SK-N-SH (cell line): ENCODE results near the gene CNTN4. TPM values are rescaled to one million over a fixed set of nuclear protein-coding genes. Genes with fewer than 3 reads are reported as not detected.

Experiments used
- CTCF ChIA-PET: fragments of 300-600, 350-600 bp; formaldehyde crosslinking; extraction: SDS; loops from one replicate; lab custom pipeline; 2021; lab: Yijun Ruan, JAX
- POLR2A ChIA-PET: fragments of 350-600 bp; sonication (Branson Sonifier 250); formaldehyde crosslinking; extraction: SDS; loops from one replicate; lab custom pipeline; 2020; ENCODE audit warnings: antibody characterized with exemption, inconsistent platforms; lab: Yijun Ruan, JAX
- DNase-seq: peaks from one replicate; pipeline ENCODE4 v3.0.0; 2012
- H2AFZ ChIP-seq: fragments of 200-600 bp; sonication (generic); 2 replicates; pipeline ENCODE4 v1.8.1; 2016; ENCODE audit warnings: antibody characterized with exemption, mild to moderate bottlenecking, low read depth
- H3F3A ChIP-seq: fragments of 200-600 bp; sonication (generic); replicated peaks from 2 replicates; pipeline ENCODE3; 2016; ENCODE audit warnings: antibody characterized with exemption, mild to moderate bottlenecking; ENCODE audit not compliant: insufficient read depth
- H3K27ac ChIP-seq, 2 experiments: fragments of 200-500 bp in 1 of 2; fragments of 200-600 bp in 1 of 2; sonication (Bioruptor generic) in 1 of 2; sonication (generic), shearing (Covaris generic) in 1 of 2; 2 replicates each; pipeline versions ENCODE4 v1.5.1 to v1.6.1; 2014 to 2016; ENCODE audit warnings: low read depth in 2 of 2, inconsistent platforms in 1 of 2, low read length in 1 of 2, mild to moderate bottlenecking in 1 of 2, mixed read lengths in 1 of 2
- H3K27me3 ChIP-seq: fragments of 200-600 bp; sonication (generic), shearing (Covaris generic); 2 replicates; pipeline ENCODE4 v1.6.1; 2016; ENCODE audit warnings: mixed run types; ENCODE audit not compliant: insufficient read depth
- H3K36me3 ChIP-seq, 2 experiments: fragments of 200-500 bp in 1 of 2; fragments of 200-600 bp in 1 of 2; sonication (Bioruptor generic) in 1 of 2; sonication (generic) in 1 of 2; replicated peaks in 1 of 2; 2 replicates each; pipeline versions ENCODE3 to v1.5.1; 2014 to 2016; ENCODE audit warnings: low read length in 1 of 2, mild to moderate bottlenecking in 1 of 2; ENCODE audit not compliant: insufficient read depth in 2 of 2, control insufficient read depth in 1 of 2
- H3K4me1 ChIP-seq, 2 experiments: fragments of 200-500 bp in 1 of 2; fragments of 200-600 bp in 1 of 2; sonication (Bioruptor generic) in 1 of 2; sonication (generic), shearing (Covaris generic) in 1 of 2; 2 replicates each; pipeline versions ENCODE4 v1.5.1 to v1.6.1; 2014 to 2016; ENCODE audit warnings: low read depth in 1 of 2, low read length in 1 of 2, mixed run types in 1 of 2; ENCODE audit not compliant: insufficient read depth in 2 of 2, control insufficient read depth in 1 of 2
- H3K4me2 ChIP-seq: fragments of 200-600 bp; sonication (generic), shearing (Covaris generic); 2 replicates; pipeline ENCODE4 v1.6.1; 2017; ENCODE audit warnings: mixed run types
- H3K4me3 ChIP-seq, 2 experiments: fragments of 200-500 bp in 1 of 2; fragments of 200-600 bp in 1 of 2; sonication (Bioruptor generic) in 1 of 2; sonication (generic), shearing (Covaris generic) in 1 of 2; 2 replicates each; pipeline versions ENCODE4 v1.5.1 to v1.8.1; 2014 to 2016; ENCODE audit warnings: low read depth in 2 of 2, inconsistent platforms in 1 of 2, low read length in 1 of 2, mild to moderate bottlenecking in 1 of 2, mixed read lengths in 1 of 2, moderate library complexity in 1 of 2
- H3K79me2 ChIP-seq: fragments of 200-600 bp; sonication (generic); 2 replicates; pipeline ENCODE4 v1.8.1; 2017; ENCODE audit warnings: mild to moderate bottlenecking; ENCODE audit not compliant: insufficient read depth
- H3K9ac ChIP-seq: fragments of 200-600 bp; sonication (generic); 2 replicates; pipeline ENCODE4 v1.6.1; 2017; ENCODE audit warnings: mixed run types
- H3K9me2 ChIP-seq: fragments of 200-600 bp; sonication (generic); 2 replicates; pipeline ENCODE4 v1.6.1; 2017; ENCODE audit warnings: mixed run types
- H3K9me3 ChIP-seq: fragments of 200-600 bp; sonication (generic); 2 replicates; pipeline ENCODE4 v1.6.1; 2017; ENCODE audit warnings: mixed run types, mild to moderate bottlenecking, moderate library complexity
- H4K20me1 ChIP-seq: fragments of 200-600 bp; sonication (generic); 2 replicates; pipeline ENCODE4 v1.6.1; 2017; ENCODE audit warnings: mild to moderate bottlenecking, mixed run types; ENCODE audit not compliant: insufficient read depth
- EZH2phosphoT487 ChIP-seq: fragments of 200-600 bp; sonication (generic); IDR thresholded peaks from 2 replicates; pipeline ENCODE4 v1.6.1; 2017; ENCODE audit warnings: low read depth, mixed run types, mild to moderate bottlenecking, antibody characterized with exemption, moderate library complexity, borderline replicate concordance
- FOSL2 ChIP-seq: IDR thresholded peaks from 2 replicates; pipeline ENCODE4 v1.4.0; 2012; ENCODE audit warnings: low read depth, mild to moderate bottlenecking, moderate library complexity, borderline replicate concordance
- FOXJ3 ChIP-seq: sonication (generic); formaldehyde crosslinking; IDR thresholded peaks from 2 replicates; pipeline ENCODE4 v1.5.1; 2020; ENCODE audit warnings: mild to moderate bottlenecking, missing genetic modification reagents
- FOXM1 ChIP-seq: IDR thresholded peaks from 2 replicates; pipeline ENCODE4 v1.4.0; 2012; ENCODE audit warnings: low read depth, mild to moderate bottlenecking
- GABPA ChIP-seq: IDR thresholded peaks from 2 replicates; pipeline ENCODE4 v1.4.0; 2012; ENCODE audit warnings: low read depth, mild to moderate bottlenecking
- MEF2A ChIP-seq: IDR thresholded peaks from 2 replicates; pipeline ENCODE4 v1.4.0; 2012; ENCODE audit warnings: low read depth, borderline replicate concordance
- MXI1 ChIP-seq: IDR thresholded peaks from 2 replicates; pipeline ENCODE4 v1.6.1; 2012; ENCODE audit warnings: mild to moderate bottlenecking, low read depth, low read length, improper control_type of control experiment
- NFIC ChIP-seq: IDR thresholded peaks from 2 replicates; pipeline ENCODE4 v1.4.0; 2012; ENCODE audit warnings: borderline replicate concordance
- NRF1 ChIP-seq: IDR thresholded peaks from 2 replicates; pipeline ENCODE4 v1.6.1; 2012; ENCODE audit warnings: low read depth, mild to moderate bottlenecking, low read length
- POLR2AphosphoS5 ChIP-seq: IDR thresholded peaks from 2 replicates; pipeline ENCODE4 v1.6.1; 2012; ENCODE audit warnings: low read depth, low read length
- RFX5 ChIP-seq: IDR thresholded peaks from 2 replicates; pipeline ENCODE4 v1.6.1; 2012; ENCODE audit warnings: mild to moderate bottlenecking, improper control_type of control experiment, low read length
- SIN3A ChIP-seq: IDR thresholded peaks from 2 replicates; pipeline ENCODE4 v1.6.1; 2012; ENCODE audit warnings: low read depth, mild to moderate bottlenecking, low read length, moderate library complexity, borderline replicate concordance
- SMC3 ChIP-seq: IDR thresholded peaks from 2 replicates; pipeline ENCODE4 v1.6.1; 2012; ENCODE audit warnings: low read depth, low read length, improper control_type of control experiment
- TCF12 ChIP-seq: IDR thresholded peaks from 2 replicates; pipeline ENCODE4 v1.4.0; 2012
- TEAD4 ChIP-seq: IDR thresholded peaks from 2 replicates; pipeline ENCODE4 v1.4.0; 2012; ENCODE audit warnings: mild to moderate bottlenecking, borderline replicate concordance; ENCODE audit not compliant: insufficient read depth
- YY1 ChIP-seq: IDR thresholded peaks from 2 replicates; pipeline ENCODE4 v1.4.0; 2012; ENCODE audit warnings: low read depth, mild to moderate bottlenecking
- WGBS: methylation state at CpG from one replicate; pipeline ENCODE4 v1.1.6; 2017; ENCODE audit warnings: low lambda C conversion rate; 5-methylcytosine and 5-hydroxymethylcytosine counted together
- polyA plus RNA-seq, 3 experiments: library from polyadenylated mRNA; depleted of rRNA; stranded (reverse); fragments of >200 nt; gene quantifications; 2 replicates each; pipeline ENCODE4 v1.2.3, GENCODE V29; 2012
- TF ChIP-seq, protein P1 (sequence below): IDR thresholded peaks from 2 replicates; pipeline ENCODE4 v1.6.1; 2012; ENCODE audit warnings: mild to moderate bottlenecking, low read depth, low read length, moderate library complexity
- TF ChIP-seq, protein P2 (sequence below): IDR thresholded peaks from 2 replicates; pipeline ENCODE4 v1.4.0; 2012; ENCODE audit warnings: low read depth, borderline replicate concordance
- TF ChIP-seq, protein P3 (sequence below): fragments of 200-600 bp; sonication (generic); IDR thresholded peaks from 2 replicates; pipeline ENCODE4 v1.6.1; 2017; ENCODE audit warnings: antibody characterized with exemption, mild to moderate bottlenecking, moderate library complexity
- TF ChIP-seq, protein P4 (sequence below): IDR thresholded peaks from 2 replicates; pipeline ENCODE4 v1.4.0; 2012; ENCODE audit warnings: low read depth, borderline replicate concordance

The CNTN4 gene
- polyA plus RNA-seq, 1 of the 3 experiments (the other 2 are of a cell fraction), result 0.12 TPM

DNA sequence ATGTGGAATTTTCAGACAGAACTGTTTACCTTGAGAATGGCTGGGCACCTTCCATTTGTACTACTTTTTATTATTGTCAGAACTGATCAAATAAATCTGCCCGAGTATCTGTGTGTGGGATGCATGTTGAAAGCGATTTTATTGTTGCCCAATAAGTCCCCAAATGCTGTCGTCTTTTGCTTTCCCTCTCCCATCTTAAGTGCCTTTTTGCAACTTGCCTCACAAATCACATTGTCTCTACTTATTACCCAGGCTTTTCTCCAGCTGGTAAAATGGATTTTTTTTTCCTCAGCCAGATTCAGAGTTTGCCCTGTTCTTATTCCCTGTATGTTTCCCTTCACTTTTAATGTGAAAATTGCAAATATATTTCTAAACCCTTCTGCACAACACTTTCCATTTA lies 163.1 kb downstream of the CNTN4 start:
- POLR2A ChIA-PET, result no interaction called here
- no peaks in the 10 kb centered on the region for H3K4me1 ChIP-seq
- CTCF ChIA-PET, result no interaction called here
- 22% methylated on average over 3 of the region's 3 CpGs for WGBS
- no peaks in the 10 kb centered on the region for H3F3A ChIP-seq
- no peak overlapping the region for H3K4me3 ChIP-seq
- H2AFZ ChIP-seq, result no peak overlapping the region
- H3K9ac ChIP-seq, result no peak overlapping the region
- H3K9me3 ChIP-seq, result no peaks in the 10 kb centered on the region
- H4K20me1 ChIP-seq, result no peaks in the 10 kb centered on the region
- no peak overlapping the region for H3K4me2 ChIP-seq
- no peak overlapping the region for H3K27ac ChIP-seq
- no peaks in the 10 kb centered on the region for H3K36me3 ChIP-seq
- no peaks in the 10 kb centered on the region for H3K79me2 ChIP-seq
- H3K27me3 ChIP-seq, result no peaks in the 10 kb centered on the region
- no peaks in the 10 kb centered on the region for H3K9me2 ChIP-seq
- TF ChIP-seq FOXM1 (no peak), YY1 (no peak), POLR2AphosphoS5 (no peak), SMC3 (no peak), TEAD4 (no peak), MEF2A (no peak), SIN3A (no peak), RFX5 (no peak), EZH2phosphoT487 (no peak), FOXJ3 (CRISPR knock-in tag) (no peak), FOSL2 (no peak), MXI1 (no peak), NFIC (no peak), NRF1 (no peak), TCF12 (no peak), GABPA (no peak)
- TF ChIP-seq, protein P1, sequence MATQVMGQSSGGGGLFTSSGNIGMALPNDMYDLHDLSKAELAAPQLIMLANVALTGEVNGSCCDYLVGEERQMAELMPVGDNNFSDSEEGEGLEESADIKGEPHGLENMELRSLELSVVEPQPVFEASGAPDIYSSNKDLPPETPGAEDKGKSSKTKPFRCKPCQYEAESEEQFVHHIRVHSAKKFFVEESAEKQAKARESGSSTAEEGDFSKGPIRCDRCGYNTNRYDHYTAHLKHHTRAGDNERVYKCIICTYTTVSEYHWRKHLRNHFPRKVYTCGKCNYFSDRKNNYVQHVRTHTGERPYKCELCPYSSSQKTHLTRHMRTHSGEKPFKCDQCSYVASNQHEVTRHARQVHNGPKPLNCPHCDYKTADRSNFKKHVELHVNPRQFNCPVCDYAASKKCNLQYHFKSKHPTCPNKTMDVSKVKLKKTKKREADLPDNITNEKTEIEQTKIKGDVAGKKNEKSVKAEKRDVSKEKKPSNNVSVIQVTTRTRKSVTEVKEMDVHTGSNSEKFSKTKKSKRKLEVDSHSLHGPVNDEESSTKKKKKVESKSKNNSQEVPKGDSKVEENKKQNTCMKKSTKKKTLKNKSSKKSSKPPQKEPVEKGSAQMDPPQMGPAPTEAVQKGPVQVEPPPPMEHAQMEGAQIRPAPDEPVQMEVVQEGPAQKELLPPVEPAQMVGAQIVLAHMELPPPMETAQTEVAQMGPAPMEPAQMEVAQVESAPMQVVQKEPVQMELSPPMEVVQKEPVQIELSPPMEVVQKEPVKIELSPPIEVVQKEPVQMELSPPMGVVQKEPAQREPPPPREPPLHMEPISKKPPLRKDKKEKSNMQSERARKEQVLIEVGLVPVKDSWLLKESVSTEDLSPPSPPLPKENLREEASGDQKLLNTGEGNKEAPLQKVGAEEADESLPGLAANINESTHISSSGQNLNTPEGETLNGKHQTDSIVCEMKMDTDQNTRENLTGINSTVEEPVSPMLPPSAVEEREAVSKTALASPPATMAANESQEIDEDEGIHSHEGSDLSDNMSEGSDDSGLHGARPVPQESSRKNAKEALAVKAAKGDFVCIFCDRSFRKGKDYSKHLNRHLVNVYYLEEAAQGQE, result no peak
- TF ChIP-seq, protein P2, sequence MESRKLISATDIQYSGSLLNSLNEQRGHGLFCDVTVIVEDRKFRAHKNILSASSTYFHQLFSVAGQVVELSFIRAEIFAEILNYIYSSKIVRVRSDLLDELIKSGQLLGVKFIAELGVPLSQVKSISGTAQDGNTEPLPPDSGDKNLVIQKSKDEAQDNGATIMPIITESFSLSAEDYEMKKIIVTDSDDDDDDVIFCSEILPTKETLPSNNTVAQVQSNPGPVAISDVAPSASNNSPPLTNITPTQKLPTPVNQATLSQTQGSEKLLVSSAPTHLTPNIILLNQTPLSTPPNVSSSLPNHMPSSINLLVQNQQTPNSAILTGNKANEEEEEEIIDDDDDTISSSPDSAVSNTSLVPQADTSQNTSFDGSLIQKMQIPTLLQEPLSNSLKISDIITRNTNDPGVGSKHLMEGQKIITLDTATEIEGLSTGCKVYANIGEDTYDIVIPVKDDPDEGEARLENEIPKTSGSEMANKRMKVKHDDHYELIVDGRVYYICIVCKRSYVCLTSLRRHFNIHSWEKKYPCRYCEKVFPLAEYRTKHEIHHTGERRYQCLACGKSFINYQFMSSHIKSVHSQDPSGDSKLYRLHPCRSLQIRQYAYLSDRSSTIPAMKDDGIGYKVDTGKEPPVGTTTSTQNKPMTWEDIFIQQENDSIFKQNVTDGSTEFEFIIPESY, result no peak
- TF ChIP-seq, protein P3, sequence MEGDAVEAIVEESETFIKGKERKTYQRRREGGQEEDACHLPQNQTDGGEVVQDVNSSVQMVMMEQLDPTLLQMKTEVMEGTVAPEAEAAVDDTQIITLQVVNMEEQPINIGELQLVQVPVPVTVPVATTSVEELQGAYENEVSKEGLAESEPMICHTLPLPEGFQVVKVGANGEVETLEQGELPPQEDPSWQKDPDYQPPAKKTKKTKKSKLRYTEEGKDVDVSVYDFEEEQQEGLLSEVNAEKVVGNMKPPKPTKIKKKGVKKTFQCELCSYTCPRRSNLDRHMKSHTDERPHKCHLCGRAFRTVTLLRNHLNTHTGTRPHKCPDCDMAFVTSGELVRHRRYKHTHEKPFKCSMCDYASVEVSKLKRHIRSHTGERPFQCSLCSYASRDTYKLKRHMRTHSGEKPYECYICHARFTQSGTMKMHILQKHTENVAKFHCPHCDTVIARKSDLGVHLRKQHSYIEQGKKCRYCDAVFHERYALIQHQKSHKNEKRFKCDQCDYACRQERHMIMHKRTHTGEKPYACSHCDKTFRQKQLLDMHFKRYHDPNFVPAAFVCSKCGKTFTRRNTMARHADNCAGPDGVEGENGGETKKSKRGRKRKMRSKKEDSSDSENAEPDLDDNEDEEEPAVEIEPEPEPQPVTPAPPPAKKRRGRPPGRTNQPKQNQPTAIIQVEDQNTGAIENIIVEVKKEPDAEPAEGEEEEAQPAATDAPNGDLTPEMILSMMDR, result no peak
- TF ChIP-seq, protein P4, sequence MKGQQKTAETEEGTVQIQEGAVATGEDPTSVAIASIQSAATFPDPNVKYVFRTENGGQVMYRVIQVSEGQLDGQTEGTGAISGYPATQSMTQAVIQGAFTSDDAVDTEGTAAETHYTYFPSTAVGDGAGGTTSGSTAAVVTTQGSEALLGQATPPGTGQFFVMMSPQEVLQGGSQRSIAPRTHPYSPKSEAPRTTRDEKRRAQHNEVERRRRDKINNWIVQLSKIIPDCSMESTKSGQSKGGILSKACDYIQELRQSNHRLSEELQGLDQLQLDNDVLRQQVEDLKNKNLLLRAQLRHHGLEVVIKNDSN, result no peak
- TF ChIP-seq, all 33 proteins: peak for 0
- DNase-seq, result no peak
